NB4 (cell line): ENCODE results near the gene CEP350.

Source experiments
- DNase-seq: peaks from one replicate; pipeline ENCODE4 v3.0.0; 2010; ENCODE audit warnings: low read depth
- H3K4me3 ChIP-seq: one replicate; pipeline ENCODE4 v1.5.1; 2011; ENCODE audit warnings: mild to moderate bottlenecking, low read depth, low read length, moderate library complexity
- CTCF ChIP-seq: IDR thresholded peaks from one replicate; pipeline ENCODE4 v1.5.1; 2012; ENCODE audit warnings: low read depth, low read length
- MAX ChIP-seq: IDR thresholded peaks from 2 replicates; pipeline ENCODE4 v1.6.1; 2011; ENCODE audit warnings: low read depth, low read length
- MYC ChIP-seq: IDR thresholded peaks from 2 replicates; pipeline ENCODE4 v1.6.1; 2011; ENCODE audit warnings: low read depth, low read length
- POLR2A ChIP-seq: IDR thresholded peaks from 2 replicates; pipeline ENCODE4 v1.6.1; 2011; ENCODE audit warnings: mild to moderate bottlenecking; ENCODE audit not compliant: insufficient read length; ENCODE audit errors: extremely low read depth

CEP350 gene

GRCh38 chr1:179926850-179927205 is 27.8 kb upstream of the CEP350 start:
- TF ChIP-seq CTCF (no peak), MAX (no peak), POLR2A (no peak), MYC (no peak)

GRCh38 chr1:179929955-179930798 is 24.4 kb upstream of the CEP350 start:
- no peak for TF ChIP-seq POLR2A
- TF ChIP-seq CTCF, result no peak
- TF ChIP-seq MYC, result no peak
- TF ChIP-seq MAX, result no peak
- no peak for DNase-seq

More at GRCh38 chr1:179926850-179927205, 27.8 kb upstream of the CEP350 start:
- H3K4me3 ChIP-seq, result no peak overlapping the region
- DNase-seq, result no peak

GRCh38 chr1:179930867-179931266 is 23.7 kb upstream of the CEP350 start:
- DNase-seq, result no peak
- no peak for TF ChIP-seq MYC
- TF ChIP-seq POLR2A, result no peak
- TF ChIP-seq MAX, result no peak
- no peak for TF ChIP-seq CTCF

More at GRCh38 chr1:179929955-179930798, 24.4 kb upstream of the CEP350 start:
- no peak overlapping the region for H3K4me3 ChIP-seq

GRCh38 chr1:179933219-179933618 is 21.4 kb upstream of the CEP350 start:
- TF ChIP-seq CTCF (no peak), MAX (no peak), POLR2A (no peak), MYC (no peak)
- no peak overlapping the region for H3K4me3 ChIP-seq
- DNase-seq, result no peak

More at GRCh38 chr1:179930867-179931266, 23.7 kb upstream of the CEP350 start:
- no peak overlapping the region for H3K4me3 ChIP-seq

- H3K4me3 ChIP-seq, result no peak overlapping the region
- TF ChIP-seq CTCF (no peak), MYC (no peak), POLR2A (no peak)
- DNase-seq, result no peak
These were observed 18.6 kb upstream of the CEP350 start for GRCh38 chr1:179935909-179936496.
